Smooth muscle cell (in vitro differentiated cells): Measurements from ENCODE around the gene ADORA2B. TPM values are rescaled to one million over a fixed set of nuclear protein-coding genes. Genes with fewer than 3 reads are reported as not detected.
A peak's percentile ranks its signal among the peaks of the same experiment; 100 is the strongest.

Source experiments
- DNase-seq: peaks from one replicate; lab custom pipeline; 2025; ENCODE audit not compliant: unreplicated experiment; lab: John Stamatoyannopoulos, UW
- H2AFZ ChIP-seq: fragments of 200-600 bp; sonication (generic); 2 replicates; pipeline ENCODE4 v1.6.0; 2016; ENCODE audit warnings: antibody characterized with exemption, low read depth, mild to moderate bottlenecking
- H3F3A ChIP-seq: fragments of 200-600 bp; sonication (generic); 2 replicates; pipeline ENCODE4 v1.6.0; 2017; ENCODE audit warnings: antibody characterized with exemption, low read depth
- H3K27ac ChIP-seq: fragments of 200-600 bp; sonication (generic); 2 replicates; pipeline ENCODE4 v1.5.1; 2016; ENCODE audit warnings: low read depth, mild to moderate bottlenecking
- H3K27me3 ChIP-seq: fragments of 200-600 bp; sonication (generic); 2 replicates; pipeline ENCODE4 v1.6.1; 2016; ENCODE audit warnings: low read depth, mild to moderate bottlenecking
- H3K36me3 ChIP-seq: fragments of 200-600 bp; sonication (generic); 2 replicates; pipeline ENCODE4 v1.5.1; 2016; ENCODE audit warnings: low read depth
- H3K4me1 ChIP-seq: fragments of 200-600 bp; sonication (generic); 2 replicates; pipeline ENCODE4 v1.5.1; 2016; ENCODE audit warnings: low read depth
- H3K4me2 ChIP-seq: fragments of 200-600 bp; sonication (generic); 2 replicates; pipeline ENCODE4 v1.6.0; 2016; ENCODE audit warnings: mild to moderate bottlenecking
- H3K4me3 ChIP-seq: fragments of 200-600 bp; sonication (generic); 2 replicates; pipeline ENCODE4 v1.5.1; 2016; ENCODE audit warnings: mild to moderate bottlenecking
- H3K79me2 ChIP-seq: fragments of 200-600 bp; sonication (generic); 2 replicates; pipeline ENCODE4 v1.6.0; 2016; ENCODE audit warnings: low read depth, mild to moderate bottlenecking
- H3K9ac ChIP-seq: fragments of 200-600 bp; sonication (generic); 2 replicates; pipeline ENCODE4 v1.6.0; 2016; ENCODE audit warnings: low read depth
- H3K9me3 ChIP-seq: fragments of 200-600 bp; sonication (generic); replicated peaks from 2 replicates; pipeline ENCODE4 v1.5.1; 2016; ENCODE audit warnings: low read depth
- H4K20me1 ChIP-seq: fragments of 200-600 bp; sonication (generic); 2 replicates; pipeline ENCODE4 v1.6.0; 2016; ENCODE audit warnings: low read depth
- WGBS: methylation state at CpG from one replicate; pipeline ENCODE4 v1.1.7; 2016; ENCODE audit warnings: low lambda C conversion rate; 5-methylcytosine and 5-hydroxymethylcytosine counted together
- polyA plus RNA-seq: library from polyadenylated mRNA; unstranded; fragments of >200 nt; fragmentation: Nextera tagmentation; extraction: Ambion mirVana; gene quantifications from 2 replicates; pipeline ENCODE4 v1.2.1, GENCODE V29; 2016
- total RNA-seq: library from RNA; depleted of rRNA; stranded (reverse); fragments of >200 nt; gene quantifications from 2 replicates; pipeline ENCODE4 v1.2.3, GENCODE V29; 2014
- TF ChIP-seq, protein P1 (sequence below): fragments of 200-600 bp; sonication (generic); IDR thresholded peaks from 2 replicates; pipeline ENCODE4 v1.5.1; 2017; ENCODE audit warnings: borderline replicate concordance, mild to moderate bottlenecking, antibody characterized with exemption; ENCODE audit not compliant: insufficient read depth, poor library complexity, severe bottlenecking

Gene ADORA2B
- total and polyA plus RNA-seq, 2 experiments from 2014 or later: 14.2 to 17.0 TPM

DNA sequence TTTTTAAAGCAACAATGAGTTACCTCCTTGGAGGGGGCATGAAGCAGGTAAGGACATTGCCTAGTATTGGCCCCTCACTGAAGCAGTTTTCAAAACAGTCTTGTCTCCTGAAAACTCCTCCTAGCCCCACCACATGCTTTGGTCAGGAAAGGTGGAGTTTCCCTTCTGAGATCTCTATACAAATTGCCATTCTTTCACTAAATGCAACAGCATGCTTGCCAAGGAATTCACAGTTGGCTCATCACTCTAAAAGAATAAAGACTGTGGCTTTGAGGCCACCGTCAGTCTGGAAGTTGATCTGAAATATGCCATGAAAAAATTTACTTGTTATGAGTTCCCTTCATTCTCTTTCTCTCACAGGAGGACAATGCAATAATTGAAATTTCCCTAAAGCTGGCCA lies 58.9 kb downstream of the ADORA2B start:
- TF ChIP-seq, protein P1, sequence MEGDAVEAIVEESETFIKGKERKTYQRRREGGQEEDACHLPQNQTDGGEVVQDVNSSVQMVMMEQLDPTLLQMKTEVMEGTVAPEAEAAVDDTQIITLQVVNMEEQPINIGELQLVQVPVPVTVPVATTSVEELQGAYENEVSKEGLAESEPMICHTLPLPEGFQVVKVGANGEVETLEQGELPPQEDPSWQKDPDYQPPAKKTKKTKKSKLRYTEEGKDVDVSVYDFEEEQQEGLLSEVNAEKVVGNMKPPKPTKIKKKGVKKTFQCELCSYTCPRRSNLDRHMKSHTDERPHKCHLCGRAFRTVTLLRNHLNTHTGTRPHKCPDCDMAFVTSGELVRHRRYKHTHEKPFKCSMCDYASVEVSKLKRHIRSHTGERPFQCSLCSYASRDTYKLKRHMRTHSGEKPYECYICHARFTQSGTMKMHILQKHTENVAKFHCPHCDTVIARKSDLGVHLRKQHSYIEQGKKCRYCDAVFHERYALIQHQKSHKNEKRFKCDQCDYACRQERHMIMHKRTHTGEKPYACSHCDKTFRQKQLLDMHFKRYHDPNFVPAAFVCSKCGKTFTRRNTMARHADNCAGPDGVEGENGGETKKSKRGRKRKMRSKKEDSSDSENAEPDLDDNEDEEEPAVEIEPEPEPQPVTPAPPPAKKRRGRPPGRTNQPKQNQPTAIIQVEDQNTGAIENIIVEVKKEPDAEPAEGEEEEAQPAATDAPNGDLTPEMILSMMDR: no peak
- H3K79me2 ChIP-seq: peaks cover 29% of the 10 kb centered on the region
- 97% methylated on average over 1 of the region's 1 CpG for WGBS

DNA sequence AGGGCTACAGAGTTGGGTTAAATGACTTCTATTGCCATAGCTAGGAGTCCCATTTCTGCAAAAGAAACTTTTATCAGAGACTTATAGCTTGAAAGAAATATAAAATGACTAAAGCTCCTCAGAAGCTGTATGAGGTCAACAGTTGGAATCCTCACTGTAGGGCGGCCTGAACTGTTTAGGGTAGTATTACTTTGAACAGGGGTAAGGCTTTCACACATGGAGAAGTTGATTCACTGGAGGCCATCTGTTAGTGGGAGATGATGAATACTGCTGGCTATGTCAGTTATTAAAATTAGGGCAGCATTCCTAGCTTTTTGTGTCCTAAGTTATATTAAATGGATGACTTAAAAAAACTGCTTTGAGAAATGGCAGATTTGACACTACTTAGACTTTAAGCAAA lies 60.7 kb downstream of the ADORA2B start:
- Histone ChIP-seq H3K9ac (no peak overlapping the region), H4K20me1 (peaks cover 9% of the 10 kb centered on the region), H3K79me2 (peaks cover 32% of the 10 kb centered on the region), H2AFZ (no peak overlapping the region), H3K4me1 (peaks cover 7% of the 10 kb centered on the region), H3K4me2 (no peak overlapping the region), H3K27ac (no peak overlapping the region), H3K9me3 (no peaks in the 10 kb centered on the region), H3K27me3 (no peaks in the 10 kb centered on the region), H3F3A (no peaks in the 10 kb centered on the region), H3K4me3 (no peak overlapping the region), H3K36me3 (peaks cover 38% of the 10 kb centered on the region)
- no peak for DNase-seq
- 92% methylated on average over 1 of the region's 1 CpG for WGBS
- TF ChIP-seq, protein P1: no peak

More for the DNA sequence above, 58.9 kb downstream of the ADORA2B start:
- no peak overlapping the region for H3K27ac ChIP-seq
- no peak for DNase-seq
- no peak overlapping the region for H2AFZ ChIP-seq
- no peaks in the 10 kb centered on the region for H3K9me3 ChIP-seq
- no peak overlapping the region for H3K4me3 ChIP-seq
- no peak overlapping the region for H3K9ac ChIP-seq
- peaks cover 11% of the 10 kb centered on the region for H4K20me1 ChIP-seq
- H3F3A ChIP-seq: no peaks in the 10 kb centered on the region
- peaks cover 9% of the 10 kb centered on the region for H3K4me1 ChIP-seq
- peaks cover 34% of the 10 kb centered on the region for H3K36me3 ChIP-seq
- H3K4me2 ChIP-seq: no peak overlapping the region
- H3K27me3 ChIP-seq: no peaks in the 10 kb centered on the region

DNA sequence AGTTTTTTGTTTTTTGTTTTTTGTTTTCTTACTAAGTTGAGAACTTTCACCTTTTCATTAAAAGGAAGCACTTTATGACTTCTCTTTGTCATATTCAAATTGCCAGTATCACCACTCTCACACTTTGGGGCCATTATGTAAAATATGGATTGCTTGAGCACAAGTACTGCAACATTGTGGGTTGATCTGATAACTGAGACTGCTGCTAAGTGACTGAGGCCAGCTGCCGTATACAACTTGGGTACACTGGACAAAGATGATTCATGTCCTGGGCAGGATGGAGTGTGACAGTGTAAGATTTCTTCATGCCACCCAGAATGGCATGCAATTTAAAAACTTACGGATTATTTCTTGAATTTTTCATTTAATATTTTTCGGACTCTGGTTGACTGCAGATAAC lies 62.5 kb downstream of the ADORA2B start:
- WGBS: 85% methylated on average over 3 of the region's 3 CpGs
- no peaks in the 10 kb centered on the region for H4K20me1 ChIP-seq
- TF ChIP-seq, protein P1: no peak
- H3K4me3 ChIP-seq: no peak overlapping the region
- no peak overlapping the region for H3K4me2 ChIP-seq
- no peaks in the 10 kb centered on the region for H3K27me3 ChIP-seq
- H3K27ac ChIP-seq: no peak overlapping the region
- peaks cover 28% of the 10 kb centered on the region for H3K36me3 ChIP-seq
- no peak overlapping the region for H2AFZ ChIP-seq
- no peaks in the 10 kb centered on the region for H3K9me3 ChIP-seq
- peaks cover 14% of the 10 kb centered on the region for H3K79me2 ChIP-seq
- no peak for DNase-seq
- no peaks in the 10 kb centered on the region for H3F3A ChIP-seq
- H3K9ac ChIP-seq: no peak overlapping the region
- no peaks in the 10 kb centered on the region for H3K4me1 ChIP-seq

DNA sequence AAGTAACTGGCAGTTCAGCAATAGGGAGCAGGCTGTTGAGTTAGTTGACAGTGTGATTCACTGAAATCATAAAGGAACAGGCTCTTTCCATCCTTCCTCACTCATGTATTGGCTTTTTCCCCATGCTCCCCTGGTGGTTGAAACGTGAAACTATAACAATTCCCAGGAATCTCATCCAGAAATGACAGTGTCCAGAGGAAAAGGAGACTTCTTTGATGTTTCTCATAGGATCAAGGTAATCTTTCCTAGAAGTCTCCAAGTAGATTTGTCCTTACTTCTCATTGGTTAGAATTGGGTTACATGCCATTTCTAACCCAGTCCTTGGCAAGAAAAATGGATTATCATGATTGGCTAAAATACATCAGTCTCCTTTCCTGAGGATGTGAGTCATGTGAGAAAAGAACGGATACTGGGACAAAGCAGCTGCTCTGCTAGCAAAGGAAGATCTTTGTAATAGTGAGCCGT lies 69.0 kb downstream of the ADORA2B start:
- TF ChIP-seq, protein P1: peak; percentile 52
- Histone ChIP-seq H3K27ac (peak overlapping the region; percentile 43), H3F3A (peaks cover 10% of the 10 kb centered on the region), H3K4me1 (no peaks in the 10 kb centered on the region), H4K20me1 (peaks cover 3% of the 10 kb centered on the region), H3K4me2 (no peak overlapping the region), H3K27me3 (no peaks in the 10 kb centered on the region), H3K36me3 (peaks cover 6% of the 10 kb centered on the region), H3K9ac (no peak overlapping the region), H3K9me3 (no peaks in the 10 kb centered on the region), H2AFZ (no peak overlapping the region), H3K4me3 (no peak overlapping the region), H3K79me2 (peaks cover 41% of the 10 kb centered on the region)
- DNase-seq: no peak
- 27% methylated on average over 3 of the region's 3 CpGs for WGBS
